Skeletal muscle tissue (tissue), 4 donors: ENCODE measurements around the gene CHCHD6. TPM values are rescaled to one million over a fixed set of nuclear protein-coding genes. Genes with fewer than 3 reads are reported as not detected.
A peak's percentile ranks its signal among the peaks of the same experiment; 100 is the strongest.

ENCODE experiments used
- H3K27ac ChIP-seq: one replicate; pipeline ENCODE4 v1.7.0; 2013; ENCODE audit warnings: mild to moderate bottlenecking, low read depth, low read length, inconsistent platforms
- H3K27me3 ChIP-seq, 3 donors: one replicate each; pipeline ENCODE4 v1.7.0; 2013; ENCODE audit warnings: low read length in 3 of 3; ENCODE audit not compliant: control insufficient read depth in 3 of 3, insufficient read depth in 3 of 3
- H3K36me3 ChIP-seq, 3 donors: one replicate each; pipeline ENCODE4 v1.7.0; 2013; ENCODE audit warnings: low read length in 3 of 3; ENCODE audit not compliant: control insufficient read depth in 3 of 3, insufficient read depth in 3 of 3
- H3K4me1 ChIP-seq, 3 donors: one replicate each; pipeline ENCODE4 v1.7.0; 2013; ENCODE audit warnings: low read length in 3 of 3, mild to moderate bottlenecking in 3 of 3; ENCODE audit not compliant: control insufficient read depth in 3 of 3, insufficient read depth in 3 of 3
- H3K4me3 ChIP-seq, 3 donors: one replicate each; pipeline ENCODE4 v1.7.0; 2013; ENCODE audit warnings: low read length in 3 of 3
- H3K9ac ChIP-seq, 3 donors: one replicate each; pipeline ENCODE4 v1.7.0; 2013; ENCODE audit warnings: low read length in 3 of 3, mild to moderate bottlenecking in 3 of 3, moderate library complexity in 2 of 3, low read depth in 1 of 3
- H3K9me3 ChIP-seq, 3 donors: one replicate each; pipeline ENCODE4 v1.7.0; 2013; ENCODE audit warnings: low read length in 3 of 3; ENCODE audit not compliant: control insufficient read depth in 3 of 3
- total RNA-seq: library from RNA; depleted of rRNA; stranded (reverse); fragments of >200 nt; gene quantifications from one replicate; pipeline ENCODE4 v1.2.3, GENCODE V29; 2014
- donor health status: Osteomylitis.

The CHCHD6 gene
- total RNA-seq, 1 donor from 2014 or later = 8.9 TPM

DNA sequence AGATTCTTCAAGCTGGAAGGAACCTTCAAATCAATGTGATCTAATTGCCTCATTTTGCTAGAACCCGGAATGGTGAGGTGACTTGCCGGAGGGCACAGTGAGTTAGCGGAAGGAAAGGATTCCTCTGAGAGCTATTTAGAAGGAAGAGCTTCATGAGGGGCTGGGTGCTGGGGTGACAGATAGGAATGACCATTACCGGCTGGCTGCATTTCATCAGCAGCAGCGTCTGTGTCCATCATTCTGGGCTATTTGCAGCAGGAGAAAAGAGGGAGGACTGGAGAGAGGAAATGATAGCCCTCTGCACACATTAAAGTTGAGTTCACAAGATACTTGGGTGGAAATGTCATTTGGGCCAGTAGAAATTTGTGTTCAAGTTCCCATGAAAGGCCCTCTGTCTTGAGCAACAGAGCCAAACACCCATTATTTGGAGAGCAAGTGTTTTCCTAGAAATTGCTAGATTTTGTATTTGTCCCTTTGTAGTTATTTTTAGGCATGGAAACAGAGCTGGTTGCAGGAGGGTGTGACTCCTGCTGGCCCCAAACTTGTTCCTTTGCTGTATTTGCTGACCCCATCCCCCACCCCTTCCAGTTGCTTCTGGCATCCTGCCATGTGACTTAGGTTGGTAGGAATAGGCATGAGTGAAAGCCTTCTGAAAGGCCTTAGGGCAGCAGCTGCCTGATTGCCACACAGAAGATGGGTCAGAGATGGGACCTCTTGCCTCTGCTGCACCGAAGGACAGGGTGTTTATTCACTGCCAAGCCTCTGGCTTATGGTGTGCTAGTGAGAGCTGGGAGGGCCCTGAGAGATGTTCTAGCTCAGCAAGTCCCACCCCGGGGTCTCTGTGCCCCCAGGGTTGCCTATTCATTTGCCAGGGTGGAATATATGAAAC lies 191.4 kb downstream of the CHCHD6 start:
- peaks cover 43 to 67% (median 62%) of the 10 kb centered on the region in 3 donors for H3K4me1 ChIP-seq
- no peak overlapping the region for H3K27ac ChIP-seq

DNA sequence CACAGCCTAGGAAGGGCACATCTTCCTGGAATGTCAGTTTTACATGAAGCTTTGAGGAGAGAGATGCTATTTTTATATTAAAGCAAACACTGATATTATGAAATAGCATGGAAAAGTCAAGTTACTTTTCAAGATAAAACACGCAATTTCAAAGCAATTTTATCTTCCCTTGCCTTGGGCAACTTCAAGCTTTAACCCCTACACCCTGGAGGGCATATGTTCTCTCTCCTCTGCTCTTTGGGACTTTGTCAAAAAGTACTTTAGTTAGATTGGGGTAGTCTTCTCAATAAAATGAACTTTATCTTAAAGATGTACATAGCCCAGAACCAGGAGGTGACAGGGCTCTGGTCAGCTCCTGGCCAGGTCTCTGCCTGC lies 192.0 kb downstream of the CHCHD6 start:
- no peak overlapping the region for H3K27ac ChIP-seq
- H3K36me3 ChIP-seq = no peaks in the 10 kb centered on the region
- H3K9ac ChIP-seq = peak overlapping the region in 1 of 3 donors; percentile 8
- peaks cover 43 to 65% (median 59%) of the 10 kb centered on the region in 3 donors for H3K4me1 ChIP-seq
- H3K9me3 ChIP-seq = no peaks in the 10 kb centered on the region
- H3K27me3 ChIP-seq = no peaks in the 10 kb centered on the region
- H3K4me3 ChIP-seq = no peak overlapping the region

More for the DNA sequence above, 191.4 kb downstream of the CHCHD6 start:
- Histone ChIP-seq H3K9me3 (no peaks in the 10 kb centered on the region), H3K36me3 (no peaks in the 10 kb centered on the region), H3K4me3 (no peak overlapping the region), H3K9ac (peak overlapping the region in 1 of 3 donors; percentile 8), H3K27me3 (no peaks in the 10 kb centered on the region)

DNA sequence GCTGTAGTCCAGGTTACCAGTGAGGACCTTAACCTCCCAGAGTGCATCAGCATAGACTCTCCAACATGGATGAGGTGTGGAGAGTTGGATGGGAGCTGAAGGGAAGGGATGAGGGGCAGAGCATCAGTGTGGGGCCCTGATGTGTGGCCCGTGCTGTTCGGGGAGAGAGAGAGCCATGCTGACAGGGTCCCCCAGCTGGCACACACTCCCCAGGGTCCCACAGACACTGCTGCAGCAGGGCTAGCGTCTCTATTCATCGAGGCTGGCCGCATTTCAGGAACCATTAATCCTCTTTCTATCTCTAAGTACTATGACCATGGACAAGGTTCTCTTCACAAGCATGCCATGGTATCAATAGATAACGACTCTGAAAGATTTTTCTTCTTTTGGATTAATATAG lies 192.9 kb downstream of the CHCHD6 start:
- Histone ChIP-seq H3K27ac (no peak overlapping the region), H3K27me3 (no peaks in the 10 kb centered on the region), H3K9ac (no peak overlapping the region), H3K9me3 (no peaks in the 10 kb centered on the region), H3K4me3 (no peak overlapping the region), H3K36me3 (no peaks in the 10 kb centered on the region), H3K4me1 (peaks cover 35 to 56% (median 50%) of the 10 kb centered on the region in 3 donors)

DNA sequence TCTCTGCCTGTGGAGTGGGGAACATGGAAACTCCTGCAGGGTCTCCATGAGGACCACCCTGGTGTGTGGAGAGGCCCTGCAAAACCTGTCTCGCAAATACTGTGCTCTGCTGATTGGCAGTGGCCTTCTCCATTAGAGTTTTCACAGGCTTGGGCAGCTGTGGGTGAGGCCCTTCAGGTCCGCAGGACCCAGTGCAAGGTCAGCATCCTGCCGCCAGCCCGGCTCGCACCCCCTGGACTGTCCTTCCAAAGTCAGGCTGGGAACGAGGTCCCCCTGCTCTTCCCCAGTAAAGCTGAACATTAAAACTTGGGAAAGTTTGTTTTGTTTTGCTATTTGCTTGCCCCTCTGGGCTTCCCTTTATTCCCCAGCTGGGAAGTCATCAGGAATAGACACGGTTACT lies 193.9 kb downstream of the CHCHD6 start:
- H3K9ac ChIP-seq = no peak overlapping the region
- no peaks in the 10 kb centered on the region for H3K27me3 ChIP-seq
- H3K4me3 ChIP-seq = no peak overlapping the region
- H3K36me3 ChIP-seq = no peaks in the 10 kb centered on the region
- no peak overlapping the region for H3K27ac ChIP-seq
- peaks cover 30 to 47% (median 43%) of the 10 kb centered on the region in 3 donors for H3K4me1 ChIP-seq
- H3K9me3 ChIP-seq = no peaks in the 10 kb centered on the region

DNA sequence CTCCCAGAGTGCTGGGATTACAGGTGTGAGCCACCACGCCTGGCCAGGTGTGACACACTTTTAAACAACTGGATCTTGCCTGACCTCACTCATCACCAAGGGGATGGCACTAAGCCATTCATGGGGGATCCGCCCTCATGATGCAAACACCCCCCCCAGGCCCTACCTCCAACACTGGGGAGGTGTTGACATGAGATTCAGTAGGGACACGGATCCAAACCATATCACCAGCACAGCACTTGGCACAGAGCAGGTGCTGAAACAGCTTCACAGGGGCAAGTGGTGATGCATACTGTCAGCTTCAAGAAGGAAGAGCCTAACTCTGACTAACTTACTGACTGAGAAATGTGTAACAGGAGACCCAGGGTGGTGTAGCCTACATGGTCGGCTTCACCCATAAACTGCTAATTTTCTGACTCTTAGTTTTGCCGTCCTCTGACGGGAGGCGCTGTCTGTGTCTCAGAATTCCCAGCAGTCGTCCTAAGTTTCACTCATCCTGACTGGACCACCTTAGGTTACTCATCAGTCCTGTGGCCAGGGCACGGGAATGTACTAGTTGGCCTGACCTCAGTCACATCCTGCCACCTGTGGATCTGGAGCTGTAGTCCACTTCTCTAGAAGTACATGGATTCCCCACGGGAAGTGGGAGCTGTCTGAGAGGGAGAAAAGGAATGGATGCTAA lies 197.0 kb downstream of the CHCHD6 start:
- no peak overlapping the region for H3K27ac ChIP-seq
- no peaks in the 10 kb centered on the region for H3K36me3 ChIP-seq
- no peak overlapping the region for H3K9ac ChIP-seq
- H3K27me3 ChIP-seq = no peaks in the 10 kb centered on the region
- no peak overlapping the region for H3K4me3 ChIP-seq
- peaks cover 10 to 18% (median 16%) of the 10 kb centered on the region in 3 donors for H3K4me1 ChIP-seq
- no peaks in the 10 kb centered on the region for H3K9me3 ChIP-seq

DNA sequence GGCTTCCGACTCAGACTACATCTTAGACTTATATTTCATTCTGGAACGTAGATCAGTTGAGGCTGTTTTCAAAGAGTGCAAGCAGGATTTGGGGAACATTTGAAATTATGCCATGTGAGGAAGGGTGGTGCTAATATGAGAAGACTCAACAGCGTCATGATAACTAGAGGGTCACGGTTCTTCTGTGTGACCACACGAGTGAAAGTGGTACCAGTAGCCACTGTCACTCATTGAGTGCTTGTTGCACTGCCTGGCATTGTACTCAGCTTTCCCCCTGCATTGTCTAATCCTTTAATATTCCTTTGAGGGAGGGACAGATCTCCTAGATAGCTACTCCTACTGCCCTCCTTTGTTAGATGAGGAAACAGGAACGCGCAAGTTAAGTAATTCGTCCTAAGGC lies 197.6 kb downstream of the CHCHD6 start:
- Histone ChIP-seq H3K27ac (no peak overlapping the region), H3K9ac (no peak overlapping the region), H3K4me1 (peaks cover 5 to 12% (median 11%) of the 10 kb centered on the region in 3 donors), H3K4me3 (no peak overlapping the region), H3K9me3 (no peaks in the 10 kb centered on the region), H3K27me3 (no peaks in the 10 kb centered on the region), H3K36me3 (no peaks in the 10 kb centered on the region)

DNA sequence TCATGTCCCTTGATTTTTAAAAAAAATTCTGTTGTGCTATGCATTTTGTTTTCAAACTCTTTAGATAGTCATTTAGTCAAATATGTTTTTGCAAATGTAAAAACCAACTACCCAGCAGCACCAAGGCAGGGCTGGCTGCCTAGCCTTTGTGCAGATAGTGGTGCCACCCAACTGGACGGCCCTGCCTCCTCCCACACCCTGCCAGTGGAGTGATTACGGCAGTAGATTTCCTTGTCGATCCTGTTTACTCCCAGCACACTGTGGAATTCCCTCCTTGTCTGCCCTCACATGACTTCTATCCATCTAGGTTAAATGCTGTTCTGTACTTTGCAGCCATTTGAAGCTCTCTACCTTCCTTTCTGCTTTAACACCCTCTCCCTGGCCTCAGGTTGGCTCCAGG lies 199.5 kb downstream of the CHCHD6 start:
- Histone ChIP-seq H3K27ac (no peak overlapping the region), H3K9ac (no peak overlapping the region), H3K4me1 (peaks cover 0 to 2% (median 0%) of the 10 kb centered on the region in 3 donors), H3K36me3 (no peaks in the 10 kb centered on the region), H3K27me3 (no peaks in the 10 kb centered on the region), H3K4me3 (no peak overlapping the region), H3K9me3 (no peaks in the 10 kb centered on the region)

DNA sequence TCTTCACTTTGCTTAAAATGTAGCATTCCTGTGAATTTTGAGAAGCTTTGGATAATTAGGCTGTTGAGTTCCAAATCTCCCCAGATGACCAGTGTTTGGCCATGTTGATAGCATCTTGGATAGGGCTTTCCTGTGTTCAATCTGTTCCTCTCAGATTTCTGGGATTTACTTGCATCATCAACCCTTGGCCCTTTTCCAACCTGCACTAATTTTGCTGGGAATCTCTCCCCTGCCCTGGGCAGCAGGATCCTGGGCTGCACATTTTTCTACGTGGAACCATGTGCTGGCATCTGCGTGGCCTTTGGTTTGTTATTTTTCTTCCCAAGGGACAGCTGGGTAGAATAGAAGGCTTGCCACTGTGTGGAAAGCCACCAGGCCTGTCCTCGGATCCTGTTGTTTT lies 203.5 kb downstream of the CHCHD6 start:
- Histone ChIP-seq H3K27ac (no peak overlapping the region), H3K4me1 (peaks cover 13 to 16% (median 16%) of the 10 kb centered on the region in 3 donors), H3K36me3 (no peaks in the 10 kb centered on the region), H3K9me3 (no peaks in the 10 kb centered on the region), H3K27me3 (no peaks in the 10 kb centered on the region), H3K4me3 (no peak overlapping the region), H3K9ac (no peak overlapping the region)

DNA sequence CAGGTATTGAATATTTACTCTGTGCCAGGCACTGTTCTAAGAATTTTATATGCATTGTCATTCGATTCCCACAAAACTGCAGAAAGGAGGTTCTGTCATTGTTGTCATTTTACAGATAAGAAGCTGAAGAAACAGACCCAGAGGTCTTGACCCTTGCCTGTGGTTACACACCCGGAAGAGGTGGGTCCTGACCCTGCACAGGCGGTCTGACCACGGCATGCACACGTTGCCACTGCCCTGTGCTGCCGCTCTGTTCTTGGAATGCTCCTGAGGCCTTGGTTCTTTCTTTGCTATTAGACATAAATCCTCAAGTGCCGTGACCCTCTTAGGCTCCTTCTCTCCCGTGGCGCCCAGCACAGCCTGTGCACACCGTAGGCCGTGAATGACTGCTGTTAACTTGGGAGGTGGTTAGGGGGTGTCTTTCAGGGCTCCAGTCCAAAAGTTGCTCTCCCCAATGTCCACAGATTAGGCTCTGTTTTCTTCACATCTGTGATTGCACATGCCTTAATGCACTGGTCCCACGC lies 204.8 kb downstream of the CHCHD6 start:
- no peaks in the 10 kb centered on the region for H3K27me3 ChIP-seq
- no peaks in the 10 kb centered on the region for H3K9me3 ChIP-seq
- no peak overlapping the region for H3K27ac ChIP-seq
- H3K4me1 ChIP-seq = peaks cover 13 to 16% (median 16%) of the 10 kb centered on the region in 3 donors
- H3K36me3 ChIP-seq = no peaks in the 10 kb centered on the region
- H3K4me3 ChIP-seq = no peak overlapping the region
- H3K9ac ChIP-seq = no peak overlapping the region

DNA sequence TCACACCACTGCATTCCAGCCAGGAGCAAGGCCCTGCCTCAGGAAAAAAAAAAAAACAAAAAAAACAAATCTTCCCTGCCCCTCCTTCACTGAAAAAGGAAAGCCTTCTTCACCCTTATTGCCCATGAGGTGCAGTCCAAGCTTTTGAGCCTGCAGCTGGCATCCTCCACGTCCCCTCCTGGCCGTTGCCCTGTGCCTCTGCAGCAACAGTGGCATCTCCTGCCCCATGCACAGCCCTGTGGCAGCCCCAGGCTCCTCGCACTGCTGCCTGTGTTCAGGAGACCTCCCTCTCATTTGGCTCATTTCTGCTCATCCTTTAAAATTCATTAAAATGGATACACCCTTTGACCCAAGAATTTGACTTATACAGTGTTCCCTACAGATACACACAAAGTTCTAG lies 206.2 kb downstream of the CHCHD6 start:
- H3K9ac ChIP-seq = no peak overlapping the region
- H3K36me3 ChIP-seq = no peaks in the 10 kb centered on the region
- H3K27me3 ChIP-seq = no peaks in the 10 kb centered on the region
- H3K9me3 ChIP-seq = no peaks in the 10 kb centered on the region
- H3K27ac ChIP-seq = no peak overlapping the region
- no peak overlapping the region for H3K4me3 ChIP-seq
- peaks cover 16 to 21% (median 20%) of the 10 kb centered on the region in 3 donors for H3K4me1 ChIP-seq
